Measurements from ENCODE around the gene TMEM50B.
"Not testable (repeated sequence)": the region's sequence is repeated elsewhere in the genome, so short reads cannot be mapped to it uniquely, and the experiment has no call there.

TMEM50B gene

DNA sequence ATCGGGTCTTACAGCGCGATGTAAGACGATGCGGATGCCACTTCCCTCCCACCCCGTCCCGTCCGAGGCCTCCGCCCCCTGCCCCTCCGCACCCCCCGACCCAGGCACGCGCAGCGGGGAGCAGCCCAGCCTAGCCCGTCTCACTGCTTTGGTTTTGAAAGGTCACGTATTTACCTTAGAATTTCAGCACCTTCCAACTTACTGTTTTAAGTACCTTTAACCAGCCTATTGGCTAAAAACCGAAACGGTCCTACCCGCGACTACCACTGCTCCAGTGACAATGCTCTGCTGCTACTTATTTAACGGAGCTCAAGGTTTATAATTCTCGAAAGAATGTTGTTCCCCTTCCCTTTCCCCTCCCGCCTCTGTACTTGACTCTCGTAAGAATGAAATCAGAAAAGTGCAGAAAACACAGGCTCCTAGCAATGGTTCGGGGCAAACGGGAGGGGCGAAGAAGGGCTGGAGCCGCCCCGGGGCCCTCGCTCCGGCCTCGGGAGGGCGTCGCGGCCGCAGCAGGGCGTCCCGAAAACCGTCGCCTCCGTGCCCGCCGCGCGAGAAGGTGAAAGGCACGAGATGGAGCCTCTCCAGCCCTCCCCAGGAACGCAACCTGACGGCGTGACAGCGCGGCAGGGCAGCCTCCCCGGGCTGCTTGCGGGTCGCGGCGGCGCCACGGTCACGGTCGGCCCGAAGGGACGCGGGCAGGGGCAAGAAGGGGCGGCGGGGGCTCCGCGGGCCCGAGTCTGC, 667 bp downstream of the TMEM50B start:
- peak in 1 of 3 donors; percentile 21 for DNase-seq (ENCODE audit: low read depth in 3 of 3, low spot score in 1 of 3)

DNA sequence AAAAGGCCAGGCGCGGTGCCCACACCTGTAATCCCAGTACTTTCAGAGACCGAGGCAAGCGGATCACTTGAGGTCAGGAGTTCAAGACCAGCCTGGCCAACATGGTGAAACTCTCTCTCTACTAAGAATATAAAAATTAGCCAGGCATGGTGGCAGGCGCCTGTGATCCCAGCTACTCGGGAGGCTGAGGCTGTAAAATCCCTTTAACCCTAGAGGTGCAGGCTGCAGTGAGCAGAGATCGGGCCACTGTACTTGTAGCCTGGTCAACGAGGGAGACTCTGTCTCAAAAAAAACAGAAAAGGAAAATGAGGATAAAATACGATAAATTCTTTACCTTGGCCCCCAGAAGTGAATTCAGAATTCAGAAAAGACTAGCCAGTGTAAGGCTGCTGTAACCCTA, 1.6 kb downstream of the TMEM50B start:
- DNase-seq (ENCODE audit: low read depth in 3 of 3, low spot score in 1 of 3), result no peak

DNA sequence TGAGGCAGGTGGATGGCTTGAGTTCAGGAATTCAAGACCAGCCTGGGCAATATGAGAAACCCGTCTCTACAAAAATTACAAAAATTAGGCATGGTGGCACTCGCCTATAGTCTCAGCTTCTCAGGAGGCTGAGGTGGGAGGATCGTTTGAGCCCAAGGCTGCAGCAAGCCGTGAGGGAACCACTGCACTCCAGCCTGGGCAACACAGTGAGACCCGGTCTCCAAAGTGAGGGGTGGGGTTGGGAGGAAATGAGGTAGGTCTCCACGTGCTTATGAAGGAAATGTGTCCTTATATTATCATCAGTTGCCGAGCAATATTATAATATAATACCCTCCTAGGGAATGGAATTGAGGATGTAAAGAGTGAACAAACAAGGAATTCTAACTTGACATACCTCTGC, 2.7 kb downstream of the TMEM50B start:
- DNase-seq (ENCODE audit: low read depth in 3 of 3, low spot score in 1 of 3), result no peak

DNA sequence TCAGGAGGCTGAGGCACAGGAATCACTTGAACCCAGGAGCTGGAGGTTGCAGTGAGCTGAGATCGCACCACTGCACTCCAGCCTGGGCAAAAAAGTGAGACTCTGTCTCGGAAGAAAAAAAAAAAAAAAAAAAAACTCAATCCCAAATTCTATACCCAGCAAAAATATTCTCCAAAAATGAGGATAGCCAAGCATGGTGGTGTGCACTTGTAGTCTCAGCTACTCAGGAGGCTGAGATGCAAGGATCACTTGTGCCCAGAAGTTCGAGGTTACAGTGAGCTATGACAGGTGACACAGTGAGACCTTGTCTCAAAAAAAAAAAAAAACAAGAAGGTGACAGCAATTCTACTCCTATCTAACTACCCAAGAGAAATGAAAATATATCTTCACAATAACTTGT, 6.4 kb downstream of the TMEM50B start:
- DNase-seq (ENCODE audit: low read depth in 3 of 3, low spot score in 1 of 3), result no peak

DNA sequence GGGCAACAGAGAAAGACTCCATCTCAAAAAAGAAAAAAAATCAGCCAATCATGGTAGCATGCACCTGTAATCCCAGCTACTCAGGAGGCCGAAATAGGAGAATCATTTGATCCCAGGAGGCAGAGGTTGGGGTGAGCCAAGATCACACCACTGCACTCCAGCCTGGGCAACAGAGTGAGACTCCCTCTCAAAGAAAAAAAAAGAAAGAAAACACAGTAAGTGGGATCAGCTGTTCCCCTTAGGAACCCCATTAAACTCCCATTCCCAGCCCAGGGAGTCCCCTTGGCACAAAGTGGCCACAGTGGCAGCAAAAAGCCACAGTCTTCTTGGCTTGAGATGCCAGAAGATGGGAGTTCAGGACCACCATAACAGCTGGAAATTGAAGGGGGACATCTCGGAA, 9.1 kb downstream of the TMEM50B start:
- no peak for DNase-seq (ENCODE audit: low read depth in 3 of 3, low spot score in 1 of 3)

- DNase-seq (ENCODE audit: low read depth in 3 of 3, low spot score in 1 of 3), result not testable (repeated sequence)
Observed at GRCh38 chr21:33469183-33469582, 10.6 kb downstream of the TMEM50B start.

DNA sequence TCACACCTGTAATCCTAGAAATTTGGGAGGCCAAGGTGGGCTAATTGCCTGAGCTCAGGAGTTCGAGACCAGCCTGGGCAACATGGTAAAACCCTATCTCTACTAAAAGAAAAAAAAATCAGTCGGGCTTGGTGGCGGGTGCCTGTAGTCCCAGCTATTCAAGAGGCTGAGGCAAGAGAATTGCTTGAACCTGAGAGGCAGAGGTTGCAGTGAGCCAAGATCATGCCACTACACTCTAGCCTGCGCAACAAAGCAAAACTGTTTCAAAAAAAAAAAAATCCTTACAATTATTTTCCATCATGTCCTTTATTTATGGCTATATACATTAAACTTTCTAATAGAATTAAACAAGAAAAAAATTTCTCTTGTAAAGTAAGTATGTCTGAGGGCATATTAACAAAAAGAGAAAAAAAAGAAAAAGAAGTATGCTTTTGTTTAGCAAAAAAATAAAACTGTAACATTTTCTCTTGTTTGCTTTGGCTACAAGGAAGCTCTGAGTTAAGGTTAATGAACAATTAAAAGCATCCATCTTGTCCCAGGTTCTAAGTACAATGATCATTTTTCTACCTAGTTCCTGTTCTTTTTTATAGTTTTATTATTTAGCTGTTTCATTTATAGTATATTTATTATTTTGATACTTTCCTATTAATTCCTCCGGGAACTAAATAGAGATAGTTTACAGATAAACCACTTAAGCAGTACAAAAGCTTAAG, 18.1 kb downstream of the TMEM50B start:
- no peak for DNase-seq (ENCODE audit: low read depth in 3 of 3, low spot score in 1 of 3)

- DNase-seq (ENCODE audit: low read depth in 3 of 3, low spot score in 1 of 3), result no peak
Observed at GRCh38 chr21:33458861-33459260, 20.9 kb downstream of the TMEM50B start.

DNA sequence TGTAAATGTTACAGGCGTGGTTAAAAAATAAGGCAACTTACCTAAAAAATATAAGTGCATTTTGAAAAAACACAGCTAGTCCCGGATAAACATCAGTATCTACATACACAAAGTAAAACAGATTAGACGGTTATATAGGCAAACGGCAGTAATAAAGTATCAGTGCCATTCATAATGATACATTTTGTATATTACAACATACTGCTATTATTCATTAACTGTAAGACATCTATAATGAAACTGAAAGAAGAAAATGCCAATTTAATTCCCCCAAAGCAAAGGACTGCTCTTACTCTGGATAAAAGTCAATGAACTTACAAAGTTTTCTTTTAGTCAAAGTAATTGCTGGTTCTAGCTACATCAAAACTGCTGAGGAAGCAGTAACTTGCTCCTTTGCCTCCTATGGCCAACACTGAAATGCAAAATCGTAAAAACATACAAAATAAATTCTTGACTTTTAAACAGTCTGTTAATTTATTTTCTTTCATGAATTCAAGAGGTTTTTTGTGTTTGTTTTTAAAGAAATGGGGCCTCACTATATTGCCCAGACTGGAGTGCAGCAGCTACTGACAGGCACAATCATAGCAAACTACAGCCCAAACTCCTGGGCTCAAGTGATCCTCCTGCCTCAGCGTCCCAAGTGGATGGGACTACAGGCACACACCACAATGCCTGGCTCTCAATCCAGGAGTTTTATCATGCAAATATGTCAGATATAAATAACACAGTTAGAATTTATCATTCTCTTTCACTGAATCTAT, 23.9 kb downstream of the TMEM50B start:
- no peak for DNase-seq (ENCODE audit: low read depth in 3 of 3, low spot score in 1 of 3)

GRCh38 chr21:33452362-33452761, 27.4 kb downstream of the TMEM50B start:
- DNase-seq (ENCODE audit: low read depth in 3 of 3, low spot score in 1 of 3), result no peak

- no peak for DNase-seq (ENCODE audit: low read depth in 3 of 3, low spot score in 1 of 3)
Observed at GRCh38 chr21:33451634-33452071, 28.1 kb downstream of the TMEM50B start.

DNA sequence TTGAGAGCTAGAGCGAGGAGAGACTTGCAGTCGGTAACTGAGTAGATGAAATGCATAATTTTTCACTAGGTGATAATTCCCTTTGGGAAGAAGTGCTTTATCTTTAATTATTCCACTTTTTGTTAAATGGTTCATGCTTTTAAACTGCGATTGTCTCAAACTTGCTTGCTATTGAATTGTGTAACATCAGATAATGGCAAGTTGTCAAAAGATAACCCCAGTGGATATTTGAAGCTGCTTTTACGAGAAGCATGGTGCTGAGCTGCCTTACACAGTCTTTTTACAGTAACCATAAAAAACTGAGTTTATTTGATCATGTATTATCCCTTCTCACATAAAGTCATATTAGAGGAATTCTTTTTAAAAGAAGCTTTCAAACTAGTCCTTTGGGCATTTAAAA, 30.2 kb downstream of the TMEM50B start:
- DNase-seq (ENCODE audit: low read depth in 3 of 3, low spot score in 1 of 3), result no peak

- not testable (repeated sequence) for DNase-seq (ENCODE audit: low read depth in 3 of 3, low spot score in 1 of 3)
Observed at GRCh38 chr21:33446620-33447019, 33.2 kb downstream of the TMEM50B start.

DNA sequence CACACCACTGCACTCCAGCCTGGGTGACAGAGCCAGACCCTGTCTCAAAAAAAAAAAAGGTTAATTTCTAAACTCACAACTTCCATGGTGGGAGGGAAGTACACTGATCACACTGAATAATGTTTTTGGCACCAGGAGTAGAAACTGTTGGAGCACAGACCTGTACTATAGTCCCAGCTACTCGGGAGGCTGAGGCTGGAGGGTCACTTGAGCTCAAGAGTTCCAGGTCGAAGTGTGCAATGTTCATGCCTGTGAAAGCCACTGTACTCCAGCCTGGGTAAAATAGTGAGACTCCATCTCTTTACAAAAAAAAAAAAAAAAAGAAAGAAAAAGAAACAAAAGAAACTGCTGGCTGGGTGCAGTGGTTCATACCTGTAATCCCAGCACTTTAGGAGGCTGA, 35.3 kb downstream of the TMEM50B start:
- DNase-seq (ENCODE audit: low read depth in 3 of 3, low spot score in 1 of 3), result no peak

GRCh38 chr21:33443194-33443593, 36.6 kb downstream of the TMEM50B start:
- no peak for DNase-seq (ENCODE audit: low read depth in 3 of 3, low spot score in 1 of 3)

DNA sequence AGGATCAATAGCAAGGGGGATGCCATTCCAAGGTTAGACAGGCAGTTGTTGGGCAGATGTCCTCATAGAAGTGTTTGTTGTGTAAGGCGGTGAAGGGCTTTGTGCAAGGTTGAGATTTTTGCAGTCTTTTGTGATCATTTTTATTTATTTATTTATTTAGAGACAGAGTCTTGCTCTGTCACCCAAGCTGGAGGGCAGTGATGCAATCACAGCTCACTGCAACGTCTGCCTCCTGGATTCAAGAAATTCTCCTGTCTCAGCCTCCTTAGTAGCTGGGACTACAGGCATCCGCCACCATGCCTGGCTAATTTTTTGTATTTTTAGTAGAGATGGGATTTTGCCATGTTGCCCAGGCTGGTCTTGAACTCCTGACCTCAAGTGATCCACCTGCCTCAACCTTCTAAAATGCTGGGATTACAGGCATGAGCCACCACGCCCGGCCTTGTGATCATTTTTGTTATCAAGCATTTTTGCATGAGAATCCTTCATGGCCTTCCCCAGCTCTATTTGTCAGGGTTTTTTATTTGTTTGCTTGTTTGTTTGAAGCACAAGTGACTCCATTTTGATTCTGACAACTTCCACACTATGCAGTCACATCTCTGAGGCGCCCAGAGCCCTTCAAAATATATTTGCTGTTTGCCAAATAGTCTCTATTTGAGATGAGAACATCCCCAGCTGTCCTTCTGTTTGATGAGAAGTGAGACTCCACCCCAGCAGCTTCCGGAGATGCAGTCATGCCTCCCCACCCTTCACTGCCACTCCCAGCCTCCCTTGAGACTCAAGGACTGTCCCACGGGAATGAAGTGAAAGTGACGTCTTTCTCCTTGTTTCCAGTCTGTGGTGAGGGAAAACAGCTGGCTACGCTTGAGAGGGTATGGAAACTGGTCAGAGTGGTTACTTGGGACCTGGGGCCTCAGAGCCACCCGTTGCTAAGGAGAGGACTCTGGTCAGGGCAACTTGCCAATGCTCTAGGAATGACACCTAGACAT, 38.0 kb downstream of the TMEM50B start:
- DNase-seq (ENCODE audit: low read depth in 3 of 3, low spot score in 1 of 3), result no peak

GRCh38 chr21:33437140-33437539, 42.6 kb downstream of the TMEM50B start:
- no peak for DNase-seq (ENCODE audit: low read depth in 3 of 3, low spot score in 1 of 3)

GRCh38 chr21:33434770-33435360, 44.9 kb downstream of the TMEM50B start:
- no peak for DNase-seq (ENCODE audit: low read depth in 3 of 3, low spot score in 1 of 3)

DNA sequence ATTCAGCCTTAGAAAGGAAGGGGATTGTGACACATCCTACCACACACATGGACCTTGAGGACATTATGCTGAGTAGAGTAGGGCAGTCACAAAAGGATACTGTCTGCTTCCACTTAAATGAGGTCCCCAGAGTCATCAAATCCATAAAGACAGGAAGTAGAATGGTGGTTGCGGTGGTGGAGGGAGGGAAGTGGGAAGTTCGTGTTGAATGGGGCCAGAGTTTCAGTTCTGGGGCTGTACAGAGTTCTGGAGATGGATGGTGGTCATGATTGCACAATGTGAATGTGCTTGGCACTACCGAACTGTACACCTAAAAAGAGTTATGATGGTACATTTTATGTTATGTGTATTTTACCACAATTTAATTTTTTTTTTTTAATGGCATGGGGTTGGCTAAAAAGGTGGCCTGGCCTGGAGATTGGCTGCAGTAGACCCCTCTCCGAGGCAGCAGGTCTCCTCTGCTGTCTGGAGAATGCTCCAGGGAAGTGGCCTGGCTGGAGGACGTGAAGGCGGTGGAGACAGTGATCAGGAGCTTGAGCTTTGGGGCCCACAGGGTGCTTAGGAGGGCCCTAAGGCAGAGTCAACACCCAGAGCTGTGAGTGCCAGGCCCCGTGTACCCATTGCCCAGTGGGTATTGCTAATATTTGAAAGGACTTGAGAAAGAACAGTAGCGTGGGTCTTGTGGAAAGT, 46.2 kb downstream of the TMEM50B start:
- DNase-seq (ENCODE audit: low read depth in 3 of 3, low spot score in 1 of 3), result no peak

GRCh38 chr21:33433001-33433400, 46.8 kb downstream of the TMEM50B start:
- DNase-seq (ENCODE audit: low read depth in 3 of 3, low spot score in 1 of 3), result no peak
